WTC11 (cell line): ENCODE measurements around the gene NUDT6. TPM values are rescaled to one million over a fixed set of nuclear protein-coding genes. Genes with fewer than 3 reads are reported as not detected.

ENCODE experiments used
- ATF1 ChIP-seq: sonication (generic); formaldehyde crosslinking; IDR thresholded peaks from 2 replicates; pipeline ENCODE4 v1.8.1; 2023; ENCODE audit warnings: mild to moderate bottlenecking, moderate library complexity, missing genetic modification reagents
- EMX1 ChIP-seq: fragments of 250-450 bp; sonication (Bioruptor Pico); IDR thresholded peaks from 2 replicates; pipeline ENCODE4 v1.8.0; 2021; ENCODE audit warnings: mild to moderate bottlenecking
- FOXJ3 ChIP-seq: sonication (generic); formaldehyde crosslinking; IDR thresholded peaks from 2 replicates; pipeline ENCODE4 v1.9.0; 2021; ENCODE audit warnings: missing genetic modification reagents, mild to moderate bottlenecking, borderline replicate concordance
- GABPB1 ChIP-seq: sonication (generic); formaldehyde crosslinking; IDR thresholded peaks from 2 replicates; pipeline ENCODE4 v1.8.1; 2023; ENCODE audit warnings: mild to moderate bottlenecking, missing genetic modification reagents
- GTF2I ChIP-seq: fragments of 250-450 bp; sonication (Bioruptor Pico); conservative IDR thresholded peaks from 2 replicates; pipeline ENCODE4 v1.4.0; 2021; ENCODE audit warnings: mild to moderate bottlenecking
- IRF2 ChIP-seq: sonication (generic); formaldehyde crosslinking; IDR thresholded peaks from 2 replicates; pipeline ENCODE4 v1.8.0; 2022; ENCODE audit warnings: low read depth, missing genetic modification reagents, borderline replicate concordance
- JAZF1 ChIP-seq: fragments of 250-450 bp; sonication (Bioruptor Pico); IDR thresholded peaks from 2 replicates; pipeline ENCODE4 v1.9.0; 2021; ENCODE audit warnings: moderate library complexity, mild to moderate bottlenecking, inconsistent platforms
- NFE2L1 ChIP-seq: sonication (generic); formaldehyde crosslinking; IDR thresholded peaks from 2 replicates; pipeline ENCODE4 v1.8.1; 2023; ENCODE audit warnings: missing genetic modification reagents
- NR3C1 ChIP-seq: sonication (generic); formaldehyde crosslinking; conservative IDR thresholded peaks from 2 replicates; pipeline ENCODE4 v1.8.1; 2023; ENCODE audit warnings: low read depth, mild to moderate bottlenecking, missing genetic modification reagents
- SMAD3 ChIP-seq: sonication (generic); formaldehyde crosslinking; IDR thresholded peaks from 2 replicates; pipeline ENCODE4 v1.8.0; 2022; ENCODE audit warnings: missing genetic modification reagents, mild to moderate bottlenecking, borderline replicate concordance
- SMAD4 ChIP-seq: sonication (generic); formaldehyde crosslinking; IDR thresholded peaks from 2 replicates; pipeline ENCODE4 v1.8.0; 2022; ENCODE audit warnings: mild to moderate bottlenecking, missing genetic modification reagents
- TEAD1 ChIP-seq: sonication (generic); formaldehyde crosslinking; IDR thresholded peaks from 2 replicates; pipeline ENCODE4 v1.8.0; 2022; ENCODE audit warnings: mild to moderate bottlenecking, missing genetic modification reagents
- TEAD4 ChIP-seq: sonication (generic); formaldehyde crosslinking; IDR thresholded peaks from 2 replicates; pipeline ENCODE4 v1.8.0; 2022; ENCODE audit warnings: mild to moderate bottlenecking, missing genetic modification reagents
- TP53 ChIP-seq: sonication (generic); formaldehyde crosslinking; IDR thresholded peaks from 2 replicates; pipeline ENCODE4 v1.8.1; 2023; ENCODE audit warnings: mild to moderate bottlenecking, missing genetic modification reagents
- ZBTB21 ChIP-seq: sonication (generic); formaldehyde crosslinking; IDR thresholded peaks from 2 replicates; pipeline ENCODE4 v1.8.1; 2023; ENCODE audit warnings: mild to moderate bottlenecking, missing genetic modification reagents, borderline replicate concordance
- ZNF219 ChIP-seq: sonication (generic); formaldehyde crosslinking; IDR thresholded peaks from 2 replicates; pipeline ENCODE4 v1.8.0; 2023; ENCODE audit warnings: missing genetic modification reagents, mild to moderate bottlenecking, borderline replicate concordance
- ZNF396 ChIP-seq: fragments of 250-450 bp; sonication (Bioruptor Pico); IDR thresholded peaks from 2 replicates; pipeline ENCODE4 v1.8.0; 2021; ENCODE audit warnings: mild to moderate bottlenecking, moderate library complexity, borderline replicate concordance
- ZNF671 ChIP-seq: fragments of 250-450 bp; sonication (Bioruptor Pico); IDR thresholded peaks from 2 replicates; pipeline ENCODE4 v1.8.0; 2021; ENCODE audit warnings: mild to moderate bottlenecking
- total RNA-seq: library from RNA; stranded (reverse); gene quantifications from 3 replicates; pipeline ENCODE4 v1.2.3, GENCODE V29; 2021
- TF ChIP-seq, protein P1 (sequence below): sonication (generic); formaldehyde crosslinking; IDR thresholded peaks from 2 replicates; pipeline ENCODE4 v1.8.1; 2023; ENCODE audit warnings: mild to moderate bottlenecking, missing genetic modification reagents, moderate library complexity
- TF ChIP-seq, protein P2 (sequence below): fragments of 250-450 bp; sonication (Bioruptor Pico); IDR thresholded peaks from 2 replicates; pipeline ENCODE4 v2.1.2; 2022; ENCODE audit warnings: mild to moderate bottlenecking, moderate library complexity
- TF ChIP-seq, protein P3 (sequence below): fragments of 250-450 bp; sonication (Bioruptor Pico); IDR thresholded peaks from 2 replicates; pipeline ENCODE4 v1.9.0; 2021; ENCODE audit warnings: mild to moderate bottlenecking, borderline replicate concordance
- TF ChIP-seq, protein P4 (sequence below): sonication (generic); formaldehyde crosslinking; IDR thresholded peaks from 2 replicates; pipeline ENCODE4 v1.8.1; 2023; ENCODE audit warnings: mild to moderate bottlenecking, missing genetic modification reagents, moderate library complexity
- TF ChIP-seq, protein P5 (sequence below): sonication (generic); formaldehyde crosslinking; IDR thresholded peaks from 2 replicates; pipeline ENCODE4 v1.8.0; 2022; ENCODE audit warnings: missing genetic modification reagents
- TF ChIP-seq, protein P6 (sequence below): sonication (generic); formaldehyde crosslinking; IDR thresholded peaks from 2 replicates; pipeline ENCODE4 v1.8.0; 2022; ENCODE audit warnings: mild to moderate bottlenecking, missing genetic modification reagents
- TF ChIP-seq, protein P7 (sequence below): fragments of 200-600 bp; IDR thresholded peaks from 2 replicates; pipeline ENCODE4 v1.8.0; 2022; ENCODE audit warnings: antibody characterized with exemption
- TF ChIP-seq, protein P8 (sequence below): sonication (generic); formaldehyde crosslinking; IDR thresholded peaks from 2 replicates; pipeline ENCODE4 v1.8.1; 2023; ENCODE audit warnings: mild to moderate bottlenecking, missing genetic modification reagents

The NUDT6 gene
- total RNA-seq, 1 experiment from 2014 or later, result 8.4 TPM

DNA sequence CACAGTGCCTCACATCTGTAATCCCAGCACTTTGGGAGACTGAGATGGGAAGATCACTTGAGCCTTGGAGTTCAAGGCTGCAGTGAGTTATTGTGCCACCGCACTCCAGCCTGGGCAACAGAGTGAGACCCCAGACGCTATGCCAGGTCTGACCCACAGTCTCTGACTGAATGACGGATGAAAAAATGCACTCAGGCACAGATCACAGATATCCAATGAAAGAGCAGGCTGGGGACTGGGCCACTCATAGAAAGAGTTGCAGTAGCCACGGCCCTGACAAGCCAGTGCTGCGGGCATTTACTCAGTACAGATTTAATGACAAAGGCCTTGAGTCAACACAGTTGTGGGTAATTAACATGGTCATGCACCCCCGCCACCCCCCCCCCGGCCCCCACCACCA, 22.7 kb downstream of the NUDT6 start (continued):
- TF ChIP-seq, protein P1, sequence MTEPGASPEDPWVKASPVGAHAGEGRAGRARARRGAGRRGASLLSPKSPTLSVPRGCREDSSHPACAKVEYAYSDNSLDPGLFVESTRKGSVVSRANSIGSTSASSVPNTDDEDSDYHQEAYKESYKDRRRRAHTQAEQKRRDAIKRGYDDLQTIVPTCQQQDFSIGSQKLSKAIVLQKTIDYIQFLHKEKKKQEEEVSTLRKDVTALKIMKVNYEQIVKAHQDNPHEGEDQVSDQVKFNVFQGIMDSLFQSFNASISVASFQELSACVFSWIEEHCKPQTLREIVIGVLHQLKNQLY (CRISPR knock-in tag), result no peak
- no peak for TF ChIP-seq JAZF1
- TF ChIP-seq, protein P2, sequence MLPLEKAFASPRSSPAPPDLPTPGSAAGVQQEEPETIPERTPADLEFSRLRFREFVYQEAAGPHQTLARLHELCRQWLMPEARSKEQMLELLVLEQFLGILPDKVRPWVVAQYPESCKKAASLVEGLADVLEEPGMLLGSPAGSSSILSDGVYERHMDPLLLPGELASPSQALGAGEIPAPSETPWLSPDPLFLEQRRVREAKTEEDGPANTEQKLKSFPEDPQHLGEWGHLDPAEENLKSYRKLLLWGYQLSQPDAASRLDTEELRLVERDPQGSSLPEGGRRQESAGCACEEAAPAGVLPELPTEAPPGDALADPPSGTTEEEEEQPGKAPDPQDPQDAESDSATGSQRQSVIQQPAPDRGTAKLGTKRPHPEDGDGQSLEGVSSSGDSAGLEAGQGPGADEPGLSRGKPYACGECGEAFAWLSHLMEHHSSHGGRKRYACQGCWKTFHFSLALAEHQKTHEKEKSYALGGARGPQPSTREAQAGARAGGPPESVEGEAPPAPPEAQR (CRISPR knock-in tag), result no peak
- peak; percentile 71; the same call in 1 of the 2 replicates for TF ChIP-seq GTF2I (CRISPR knock-in tag)
- peak; percentile 83; the same call in 1 of the 2 replicates for TF ChIP-seq ZNF671
- TF ChIP-seq, protein P3, sequence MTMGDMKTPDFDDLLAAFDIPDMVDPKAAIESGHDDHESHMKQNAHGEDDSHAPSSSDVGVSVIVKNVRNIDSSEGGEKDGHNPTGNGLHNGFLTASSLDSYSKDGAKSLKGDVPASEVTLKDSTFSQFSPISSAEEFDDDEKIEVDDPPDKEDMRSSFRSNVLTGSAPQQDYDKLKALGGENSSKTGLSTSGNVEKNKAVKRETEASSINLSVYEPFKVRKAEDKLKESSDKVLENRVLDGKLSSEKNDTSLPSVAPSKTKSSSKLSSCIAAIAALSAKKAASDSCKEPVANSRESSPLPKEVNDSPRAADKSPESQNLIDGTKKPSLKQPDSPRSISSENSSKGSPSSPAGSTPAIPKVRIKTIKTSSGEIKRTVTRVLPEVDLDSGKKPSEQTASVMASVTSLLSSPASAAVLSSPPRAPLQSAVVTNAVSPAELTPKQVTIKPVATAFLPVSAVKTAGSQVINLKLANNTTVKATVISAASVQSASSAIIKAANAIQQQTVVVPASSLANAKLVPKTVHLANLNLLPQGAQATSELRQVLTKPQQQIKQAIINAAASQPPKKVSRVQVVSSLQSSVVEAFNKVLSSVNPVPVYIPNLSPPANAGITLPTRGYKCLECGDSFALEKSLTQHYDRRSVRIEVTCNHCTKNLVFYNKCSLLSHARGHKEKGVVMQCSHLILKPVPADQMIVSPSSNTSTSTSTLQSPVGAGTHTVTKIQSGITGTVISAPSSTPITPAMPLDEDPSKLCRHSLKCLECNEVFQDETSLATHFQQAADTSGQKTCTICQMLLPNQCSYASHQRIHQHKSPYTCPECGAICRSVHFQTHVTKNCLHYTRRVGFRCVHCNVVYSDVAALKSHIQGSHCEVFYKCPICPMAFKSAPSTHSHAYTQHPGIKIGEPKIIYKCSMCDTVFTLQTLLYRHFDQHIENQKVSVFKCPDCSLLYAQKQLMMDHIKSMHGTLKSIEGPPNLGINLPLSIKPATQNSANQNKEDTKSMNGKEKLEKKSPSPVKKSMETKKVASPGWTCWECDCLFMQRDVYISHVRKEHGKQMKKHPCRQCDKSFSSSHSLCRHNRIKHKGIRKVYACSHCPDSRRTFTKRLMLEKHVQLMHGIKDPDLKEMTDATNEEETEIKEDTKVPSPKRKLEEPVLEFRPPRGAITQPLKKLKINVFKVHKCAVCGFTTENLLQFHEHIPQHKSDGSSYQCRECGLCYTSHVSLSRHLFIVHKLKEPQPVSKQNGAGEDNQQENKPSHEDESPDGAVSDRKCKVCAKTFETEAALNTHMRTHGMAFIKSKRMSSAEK (CRISPR knock-in tag), result peak; percentile 85; the same call in 1 of the 2 replicates
- TF ChIP-seq NFE2L1 (CRISPR knock-in tag), result no peak
- no peak for TF ChIP-seq ZBTB21 (CRISPR knock-in tag)
- TF ChIP-seq ZNF219 (CRISPR knock-in tag), result no peak
- TF ChIP-seq ZNF396 (CRISPR knock-in tag), result no peak
- TF ChIP-seq, protein P4, sequence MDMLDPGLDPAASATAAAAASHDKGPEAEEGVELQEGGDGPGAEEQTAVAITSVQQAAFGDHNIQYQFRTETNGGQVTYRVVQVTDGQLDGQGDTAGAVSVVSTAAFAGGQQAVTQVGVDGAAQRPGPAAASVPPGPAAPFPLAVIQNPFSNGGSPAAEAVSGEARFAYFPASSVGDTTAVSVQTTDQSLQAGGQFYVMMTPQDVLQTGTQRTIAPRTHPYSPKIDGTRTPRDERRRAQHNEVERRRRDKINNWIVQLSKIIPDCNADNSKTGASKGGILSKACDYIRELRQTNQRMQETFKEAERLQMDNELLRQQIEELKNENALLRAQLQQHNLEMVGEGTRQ, result no peak
- TF ChIP-seq, protein P5, sequence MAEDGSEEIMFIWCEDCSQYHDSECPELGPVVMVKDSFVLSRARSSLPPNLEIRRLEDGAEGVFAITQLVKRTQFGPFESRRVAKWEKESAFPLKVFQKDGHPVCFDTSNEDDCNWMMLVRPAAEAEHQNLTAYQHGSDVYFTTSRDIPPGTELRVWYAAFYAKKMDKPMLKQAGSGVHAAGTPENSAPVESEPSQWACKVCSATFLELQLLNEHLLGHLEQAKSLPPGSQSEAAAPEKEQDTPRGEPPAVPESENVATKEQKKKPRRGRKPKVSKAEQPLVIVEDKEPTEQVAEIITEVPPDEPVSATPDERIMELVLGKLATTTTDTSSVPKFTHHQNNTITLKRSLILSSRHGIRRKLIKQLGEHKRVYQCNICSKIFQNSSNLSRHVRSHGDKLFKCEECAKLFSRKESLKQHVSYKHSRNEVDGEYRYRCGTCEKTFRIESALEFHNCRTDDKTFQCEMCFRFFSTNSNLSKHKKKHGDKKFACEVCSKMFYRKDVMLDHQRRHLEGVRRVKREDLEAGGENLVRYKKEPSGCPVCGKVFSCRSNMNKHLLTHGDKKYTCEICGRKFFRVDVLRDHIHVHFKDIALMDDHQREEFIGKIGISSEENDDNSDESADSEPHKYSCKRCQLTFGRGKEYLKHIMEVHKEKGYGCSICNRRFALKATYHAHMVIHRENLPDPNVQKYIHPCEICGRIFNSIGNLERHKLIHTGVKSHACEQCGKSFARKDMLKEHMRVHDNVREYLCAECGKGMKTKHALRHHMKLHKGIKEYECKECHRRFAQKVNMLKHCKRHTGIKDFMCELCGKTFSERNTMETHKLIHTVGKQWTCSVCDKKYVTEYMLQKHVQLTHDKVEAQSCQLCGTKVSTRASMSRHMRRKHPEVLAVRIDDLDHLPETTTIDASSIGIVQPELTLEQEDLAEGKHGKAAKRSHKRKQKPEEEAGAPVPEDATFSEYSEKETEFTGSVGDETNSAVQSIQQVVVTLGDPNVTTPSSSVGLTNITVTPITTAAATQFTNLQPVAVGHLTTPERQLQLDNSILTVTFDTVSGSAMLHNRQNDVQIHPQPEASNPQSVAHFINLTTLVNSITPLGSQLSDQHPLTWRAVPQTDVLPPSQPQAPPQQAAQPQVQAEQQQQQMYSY (CRISPR knock-in tag), result no peak
- TF ChIP-seq, protein P6, sequence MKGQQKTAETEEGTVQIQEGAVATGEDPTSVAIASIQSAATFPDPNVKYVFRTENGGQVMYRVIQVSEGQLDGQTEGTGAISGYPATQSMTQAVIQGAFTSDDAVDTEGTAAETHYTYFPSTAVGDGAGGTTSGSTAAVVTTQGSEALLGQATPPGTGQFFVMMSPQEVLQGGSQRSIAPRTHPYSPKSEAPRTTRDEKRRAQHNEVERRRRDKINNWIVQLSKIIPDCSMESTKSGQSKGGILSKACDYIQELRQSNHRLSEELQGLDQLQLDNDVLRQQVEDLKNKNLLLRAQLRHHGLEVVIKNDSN (CRISPR knock-in tag), result no peak
- no peak for TF ChIP-seq TEAD1
- no peak for TF ChIP-seq NR3C1 (CRISPR knock-in tag)
- TF ChIP-seq SMAD4 (CRISPR knock-in tag), result no peak
- TF ChIP-seq SMAD3 (CRISPR knock-in tag), result no peak
- no peak for TF ChIP-seq GABPB1 (CRISPR knock-in tag)
- no peak for TF ChIP-seq ATF1
- TF ChIP-seq, protein P7, sequence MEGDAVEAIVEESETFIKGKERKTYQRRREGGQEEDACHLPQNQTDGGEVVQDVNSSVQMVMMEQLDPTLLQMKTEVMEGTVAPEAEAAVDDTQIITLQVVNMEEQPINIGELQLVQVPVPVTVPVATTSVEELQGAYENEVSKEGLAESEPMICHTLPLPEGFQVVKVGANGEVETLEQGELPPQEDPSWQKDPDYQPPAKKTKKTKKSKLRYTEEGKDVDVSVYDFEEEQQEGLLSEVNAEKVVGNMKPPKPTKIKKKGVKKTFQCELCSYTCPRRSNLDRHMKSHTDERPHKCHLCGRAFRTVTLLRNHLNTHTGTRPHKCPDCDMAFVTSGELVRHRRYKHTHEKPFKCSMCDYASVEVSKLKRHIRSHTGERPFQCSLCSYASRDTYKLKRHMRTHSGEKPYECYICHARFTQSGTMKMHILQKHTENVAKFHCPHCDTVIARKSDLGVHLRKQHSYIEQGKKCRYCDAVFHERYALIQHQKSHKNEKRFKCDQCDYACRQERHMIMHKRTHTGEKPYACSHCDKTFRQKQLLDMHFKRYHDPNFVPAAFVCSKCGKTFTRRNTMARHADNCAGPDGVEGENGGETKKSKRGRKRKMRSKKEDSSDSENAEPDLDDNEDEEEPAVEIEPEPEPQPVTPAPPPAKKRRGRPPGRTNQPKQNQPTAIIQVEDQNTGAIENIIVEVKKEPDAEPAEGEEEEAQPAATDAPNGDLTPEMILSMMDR, result no peak
- TF ChIP-seq FOXJ3 (CRISPR knock-in tag), result no peak
- no peak for TF ChIP-seq TEAD4
- TF ChIP-seq, protein P8, sequence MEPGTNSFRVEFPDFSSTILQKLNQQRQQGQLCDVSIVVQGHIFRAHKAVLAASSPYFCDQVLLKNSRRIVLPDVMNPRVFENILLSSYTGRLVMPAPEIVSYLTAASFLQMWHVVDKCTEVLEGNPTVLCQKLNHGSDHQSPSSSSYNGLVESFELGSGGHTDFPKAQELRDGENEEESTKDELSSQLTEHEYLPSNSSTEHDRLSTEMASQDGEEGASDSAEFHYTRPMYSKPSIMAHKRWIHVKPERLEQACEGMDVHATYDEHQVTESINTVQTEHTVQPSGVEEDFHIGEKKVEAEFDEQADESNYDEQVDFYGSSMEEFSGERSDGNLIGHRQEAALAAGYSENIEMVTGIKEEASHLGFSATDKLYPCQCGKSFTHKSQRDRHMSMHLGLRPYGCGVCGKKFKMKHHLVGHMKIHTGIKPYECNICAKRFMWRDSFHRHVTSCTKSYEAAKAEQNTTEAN (CRISPR knock-in tag), result no peak
- TF ChIP-seq IRF2 (CRISPR knock-in tag), result no peak
- peak; percentile 89 for TF ChIP-seq EMX1 (CRISPR knock-in tag)
- no peak for TF ChIP-seq TP53 (CRISPR knock-in tag)
